Gastroesophageal sphincter (tissue), 4 donors: Measurements from ENCODE around the gene P4HB. TPM values are rescaled to one million over a fixed set of nuclear protein-coding genes. Genes with fewer than 3 reads are reported as not detected.

Experiments used
- ATAC-seq: fragments of 150-250 bp; one replicate; pipeline ENCODE4 v1.9.1; 2016; ENCODE audit warnings: mild to moderate bottlenecking, moderate library complexity
- H3K27ac ChIP-seq, 4 donors: fragments of 200-600 bp; sonication (generic) in 3 of 4; 1 replicate in 3 of 4; 2 replicates in 1 of 4; pipeline ENCODE4 v1.5.1; 2016 to 2019
- H3K27me3 ChIP-seq: fragments of 200-600 bp; sonication (generic); one replicate; pipeline ENCODE4 v1.5.1; 2019
- H3K36me3 ChIP-seq, 2 donors: fragments of 200-600 bp; sonication (generic); one replicate each; pipeline ENCODE4 v1.5.1; 2019; ENCODE audit warnings: control low read depth in 1 of 2
- H3K4me1 ChIP-seq, 3 donors: fragments of 200-600 bp; sonication (generic); 1 replicate in 2 of 3; 2 replicates in 1 of 3; pipeline ENCODE4 v1.5.1; 2016 to 2019; ENCODE audit warnings: control low read depth in 2 of 3
- H3K4me3 ChIP-seq, 2 donors: fragments of 200-600 bp; sonication (generic); one replicate each; pipeline ENCODE4 v1.5.1; 2019; ENCODE audit warnings: mild to moderate bottlenecking in 1 of 2, moderate library complexity in 1 of 2
- H3K9me3 ChIP-seq, 3 donors: fragments of 200-600 bp; sonication (generic); one replicate each; pipeline ENCODE4 v1.5.1; 2017 to 2019; ENCODE audit warnings: control low read depth in 2 of 3
- CTCF ChIP-seq, 4 experiments: fragments of 200-600 bp in 2 of 4; fragments of 450-650 bp in 2 of 4; sonication (generic) in 1 of 4; IDR thresholded peaks; one replicate each; pipeline ENCODE4 v1.5.1; 2017 to 2019; ENCODE audit warnings: antibody characterized with exemption in 4 of 4, mild to moderate bottlenecking in 2 of 4, moderate library complexity in 2 of 4
- EP300 ChIP-seq: sonication (generic); formaldehyde crosslinking; IDR thresholded peaks from one replicate; pipeline ENCODE4 v1.6.1; 2017; ENCODE audit warnings: antibody characterized with exemption, mild to moderate bottlenecking
- POLR2A ChIP-seq, 2 donors: fragments of 450-650 bp; IDR thresholded peaks; one replicate each; pipeline ENCODE4 v1.6.1; 2017; ENCODE audit warnings: antibody characterized with exemption in 2 of 2, mild to moderate bottlenecking in 2 of 2, moderate library complexity in 1 of 2
- POLR2AphosphoS5 ChIP-seq: sonication (generic); formaldehyde crosslinking; IDR thresholded peaks from one replicate; pipeline ENCODE4 v1.6.1; 2017; ENCODE audit warnings: antibody characterized with exemption
- WGBS, 2 donors: methylation state at CpG; one replicate each; pipeline ENCODE4 v1.1.5; 2018; ENCODE audit warnings: low coverage in 1 of 2; 5-methylcytosine and 5-hydroxymethylcytosine counted together
- total RNA-seq, 4 donors: library from RNA; depleted of rRNA; stranded (reverse); fragments of >200 nt; gene quantifications; one replicate each; pipeline ENCODE4 v1.1.0, GENCODE V29; 2016

P4HB gene
- total RNA-seq, 4 donors from 2014 or later: 257 to 365 (median 324) TPM

- H3K4me3 ChIP-seq: no peak overlapping the region
- H3K27ac ChIP-seq: no peak overlapping the region
- no peak for ATAC-seq
- WGBS, 2 donors: no CpG with 5 or more reads among the region's 11 CpGs
- H3K36me3 ChIP-seq: peaks cover 0 to 28% of the 10 kb centered on the region in 2 donors
- peaks cover 6% of the 10 kb centered on the region for H3K27me3 ChIP-seq
- TF ChIP-seq POLR2A (IDR thresholded peaks at IDR 0.05): no peak
- TF ChIP-seq EP300: no peak
- no peak for TF ChIP-seq CTCF (IDR thresholded peaks at IDR 0.05)
- no peak for TF ChIP-seq POLR2AphosphoS5
- H3K9me3 ChIP-seq: no peaks in the 10 kb centered on the region
- peaks cover 0 to 52% (median 11%) of the 10 kb centered on the region in 3 donors for H3K4me1 ChIP-seq
Observed at GRCh38 chr17:81824595-81824994, 35.7 kb downstream of the P4HB start.

GRCh38 chr17:81823820-81824550, 36.4 kb downstream of the P4HB start:
- H3K4me1 ChIP-seq: peaks cover 0 to 46% (median 11%) of the 10 kb centered on the region in 3 donors
- ATAC-seq: no peak
- peaks cover 12% of the 10 kb centered on the region for H3K27me3 ChIP-seq
- H3K9me3 ChIP-seq: no peaks in the 10 kb centered on the region
- peaks cover 0 to 28% of the 10 kb centered on the region in 2 donors for H3K36me3 ChIP-seq
- no peak overlapping the region for H3K27ac ChIP-seq
- TF ChIP-seq CTCF (IDR thresholded peaks at IDR 0.05): no peak
- 79% methylated on average over 7 of the region's 33 CpGs; no CpG with 5 or more reads in 1 of the 2 donors for WGBS, 2 donors
- H3K4me3 ChIP-seq: no peak overlapping the region

GRCh38 chr17:81822996-81823819, 37.1 kb downstream of the P4HB start:
- no peaks in the 10 kb centered on the region for H3K9me3 ChIP-seq
- no peak overlapping the region for H3K4me3 ChIP-seq
- peaks cover 0 to 38% (median 11%) of the 10 kb centered on the region in 3 donors for H3K4me1 ChIP-seq
- no peak for TF ChIP-seq POLR2AphosphoS5
- TF ChIP-seq POLR2A (IDR thresholded peaks at IDR 0.05): no peak
- TF ChIP-seq EP300: no peak
- no peak for TF ChIP-seq CTCF (IDR thresholded peaks at IDR 0.05)
- WGBS, 2 donors: no CpG with 5 or more reads among the region's 30 CpGs
- H3K27me3 ChIP-seq: peaks cover 14% of the 10 kb centered on the region
- peak overlapping the region in 2 of 4 donors; percentile 76 to 79 for H3K27ac ChIP-seq
- peaks cover 0 to 28% of the 10 kb centered on the region in 2 donors for H3K36me3 ChIP-seq
- no peak for ATAC-seq

GRCh38 chr17:81822312-81822637, 38.1 kb downstream of the P4HB start:
- WGBS, 2 donors: no CpG with 5 or more reads among the region's 8 CpGs
- TF ChIP-seq POLR2A (IDR thresholded peaks at IDR 0.05) (no peak), EP300 (no peak), CTCF (IDR thresholded peaks at IDR 0.05) (no peak), POLR2AphosphoS5 (no peak)
- H3K4me3 ChIP-seq: no peak overlapping the region
- peaks cover 0 to 36% (median 11%) of the 10 kb centered on the region in 3 donors for H3K4me1 ChIP-seq
- peak overlapping the region; percentile 5 to 86 (median 78) for H3K27ac ChIP-seq
- H3K36me3 ChIP-seq: peaks cover 0 to 28% of the 10 kb centered on the region in 2 donors
- ATAC-seq: no peak
- peaks cover 24% of the 10 kb centered on the region for H3K27me3 ChIP-seq
- H3K9me3 ChIP-seq: no peaks in the 10 kb centered on the region
